GM12865 (cell line): ENCODE data around the gene TPD52L2.

ENCODE experiments used
- DNase-seq: peaks from one replicate; pipeline ENCODE4 v3.0.0; 2010; ENCODE audit warnings: low read depth
- H3K4me3 ChIP-seq: 2 replicates; pipeline ENCODE4 v1.5.1; 2011; ENCODE audit warnings: mild to moderate bottlenecking, low read depth, low read length, control low read depth
- CTCF ChIP-seq: IDR thresholded peaks from 2 replicates; pipeline ENCODE4 v1.5.1; 2011; ENCODE audit warnings: low read length, control low read depth, low read depth, inconsistent platforms; ENCODE audit not compliant: insufficient read depth; ENCODE audit errors: missing control alignments

TPD52L2 gene

DNA sequence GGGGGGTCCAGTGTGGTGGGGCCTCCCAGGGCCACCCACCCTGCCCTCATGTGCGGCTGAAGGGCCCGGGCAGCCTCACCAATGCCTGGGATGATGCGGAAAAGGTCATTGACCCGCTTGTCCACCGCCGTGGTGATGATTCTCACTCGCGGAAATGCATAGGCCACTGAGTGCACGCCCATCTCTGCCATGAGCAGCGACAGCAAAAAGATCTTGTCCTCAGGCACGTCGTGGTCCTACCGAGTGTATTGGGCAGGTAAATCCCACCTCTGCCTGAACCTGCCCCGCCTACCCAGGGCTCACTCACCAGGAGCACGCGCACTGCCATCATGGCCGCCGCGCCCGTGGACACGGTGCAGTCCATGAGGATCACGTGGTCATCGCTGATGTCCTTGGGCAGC lies 75.0 kb downstream of the TPD52L2 start:
- no peak for DNase-seq
- no peak overlapping the region for H3K4me3 ChIP-seq
- TF ChIP-seq CTCF: no peak

GRCh38 chr20:63940472-63941266 lies 75.6 kb downstream of the TPD52L2 start:
- no peak overlapping the region for H3K4me3 ChIP-seq
- DNase-seq: no peak
- no peak for TF ChIP-seq CTCF
